GM19328 (cell line): ENCODE measurements around the gene AFTPH.
A peak's percentile ranks its signal among the peaks of the same experiment; 100 is the strongest.

ENCODE experiments used
- ATAC-seq: cut with Tn5 transposase; IDR thresholded peaks from one replicate; pipeline ENCODE4 v1.9.1; 2021; ENCODE audit warnings: mild to moderate bottlenecking, moderate library complexity; ENCODE audit not compliant: unreplicated experiment

Gene AFTPH

DNA sequence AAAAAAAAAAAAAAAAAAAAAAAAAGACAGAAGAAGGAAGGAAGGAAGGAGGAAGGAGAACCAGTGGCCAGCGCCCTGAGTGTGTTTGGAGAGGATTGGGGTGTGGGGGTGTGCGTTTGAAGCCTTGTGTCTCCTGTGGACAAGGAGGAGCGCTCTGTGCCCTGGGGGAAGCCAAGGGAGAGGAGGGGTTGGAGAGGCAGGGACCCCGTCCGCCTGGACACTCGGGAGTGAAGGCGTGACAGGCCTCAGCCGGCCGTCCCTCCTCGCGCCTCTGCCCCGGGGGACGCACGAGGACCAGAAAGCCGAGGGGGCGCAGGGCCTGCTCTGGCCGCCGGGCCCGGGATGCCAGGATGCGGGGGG, 84.7 kb downstream of the AFTPH start:
- ATAC-seq: no peak

DNA sequence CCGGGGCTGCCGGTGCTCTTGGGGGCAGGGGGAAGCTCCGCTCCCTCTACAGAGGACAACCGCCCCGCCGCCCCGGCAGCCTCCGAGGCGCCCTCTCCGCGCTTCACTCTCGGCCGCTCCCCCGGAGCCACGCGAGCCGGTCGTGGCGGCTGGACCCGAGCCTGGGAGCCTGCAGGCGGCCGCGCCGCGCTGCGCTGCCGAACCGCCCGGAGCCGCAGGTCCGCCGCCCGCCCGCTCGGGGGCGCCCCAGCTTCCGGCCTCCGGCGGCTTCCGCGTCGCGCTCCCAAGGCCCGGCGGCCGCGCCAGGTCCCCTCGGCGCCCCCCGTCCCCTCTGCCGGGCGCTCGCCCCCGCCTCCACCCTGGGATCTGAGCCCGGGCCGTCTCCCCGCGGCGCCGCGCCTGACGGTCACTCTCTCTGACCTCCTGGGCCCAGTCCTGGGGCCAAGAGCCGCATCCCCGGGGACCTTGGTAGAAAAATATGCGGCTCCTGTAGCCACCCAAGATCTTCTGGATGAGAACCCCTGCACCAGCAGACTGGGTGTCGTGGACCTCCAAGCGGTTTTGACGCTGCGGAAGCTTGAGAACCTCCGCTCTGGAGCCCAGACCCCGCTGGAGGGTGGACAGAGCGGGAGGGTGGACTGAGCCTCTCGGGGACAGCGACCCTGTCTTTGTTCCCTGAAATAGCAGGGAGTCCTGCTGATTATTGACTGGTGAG, 85.3 kb downstream of the AFTPH start:
- ATAC-seq: peak; percentile 41

DNA sequence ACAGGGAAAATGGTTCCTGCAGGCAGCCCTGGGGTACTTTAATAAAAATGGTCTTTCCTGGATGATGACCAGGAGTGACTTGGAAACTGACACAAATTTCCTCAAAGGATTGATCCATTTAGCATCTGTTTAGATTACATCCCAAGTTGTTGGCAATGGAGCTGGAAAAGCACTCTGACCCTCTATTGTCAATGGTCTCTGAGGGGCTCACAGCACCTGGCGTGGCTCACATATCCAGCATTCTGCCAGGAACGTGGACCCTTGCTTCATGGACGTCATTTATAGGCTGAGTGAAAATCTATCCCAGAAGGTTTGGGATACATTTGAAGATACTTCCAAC, 85.8 kb downstream of the AFTPH start:
- ATAC-seq: no peak

DNA sequence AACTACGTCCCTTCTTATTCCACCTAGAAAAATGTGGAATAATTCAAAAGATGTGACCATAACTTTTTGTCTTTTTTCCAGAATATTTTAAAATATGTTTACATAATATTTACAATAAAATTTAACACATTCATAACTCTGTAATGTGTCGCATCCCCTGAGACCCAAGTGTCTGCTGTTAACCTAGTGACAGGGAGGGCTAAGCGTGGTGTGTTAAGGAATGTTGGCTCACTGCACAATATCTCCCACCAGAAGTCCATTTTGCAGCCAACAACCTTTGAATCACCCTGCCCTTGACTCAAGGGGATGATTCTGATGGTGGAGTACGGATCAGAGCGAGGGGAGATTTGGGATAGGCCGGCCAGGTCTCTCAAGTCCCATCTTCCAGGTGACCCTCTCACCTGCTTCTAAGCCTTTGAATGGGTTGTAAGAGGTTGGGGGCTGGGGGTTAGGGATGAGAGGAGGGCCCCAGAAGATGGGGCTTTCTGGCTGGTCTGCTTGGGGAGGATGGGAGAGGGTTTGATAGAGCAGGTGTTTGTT, 86.3 kb downstream of the AFTPH start:
- ATAC-seq: no peak

GRCh38 chr2:64612575-64613195, 88.6 kb downstream of the AFTPH start:
- no peak for ATAC-seq

DNA sequence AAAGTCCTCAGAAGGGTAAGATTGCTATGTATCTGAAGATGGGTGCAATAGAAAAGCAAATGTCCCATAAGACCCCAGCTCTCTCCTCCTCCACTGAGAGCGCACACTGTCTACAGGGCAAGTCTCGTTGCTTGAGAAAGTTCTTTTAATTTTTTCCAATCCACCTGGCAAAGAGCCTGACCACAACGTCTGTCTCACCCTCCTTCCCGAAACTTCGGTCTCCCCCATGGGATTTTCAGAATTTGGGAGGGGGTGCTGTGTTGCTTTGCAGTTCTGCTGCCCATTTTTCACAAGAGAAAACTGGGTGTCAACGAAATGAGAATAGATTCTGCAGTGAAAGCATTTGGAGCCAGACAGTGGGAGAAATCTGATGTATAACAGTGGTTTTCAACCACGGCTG, 89.1 kb downstream of the AFTPH start:
- ATAC-seq: no peak

DNA sequence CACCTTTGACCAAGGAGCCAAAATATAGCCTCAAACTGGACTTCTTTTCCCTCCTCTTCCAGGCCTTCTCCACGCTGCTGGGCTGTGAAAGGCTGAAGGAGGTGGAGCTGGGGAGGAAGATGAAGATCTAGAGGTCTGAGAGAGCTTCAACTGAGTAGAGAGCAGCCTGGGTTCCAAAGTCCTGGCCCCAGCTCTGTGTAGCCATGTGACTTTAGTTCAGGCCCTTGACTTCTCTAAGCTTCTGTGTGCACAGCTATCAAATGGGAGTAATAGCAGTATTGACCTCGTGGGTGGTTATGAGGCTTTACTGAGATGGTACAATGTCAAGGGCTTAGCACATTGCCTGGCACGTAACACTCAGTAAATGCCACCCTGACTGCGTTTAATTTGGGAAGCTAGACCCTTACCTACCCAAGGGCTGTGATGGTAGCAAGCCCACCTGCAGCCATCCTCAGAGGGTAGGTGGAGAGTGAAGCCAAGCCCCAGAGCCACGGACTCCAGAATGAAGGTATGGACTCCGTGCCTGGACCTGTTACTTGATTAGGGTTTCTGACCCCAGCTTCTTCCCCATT, 91.2 kb downstream of the AFTPH start:
- no peak for ATAC-seq

DNA sequence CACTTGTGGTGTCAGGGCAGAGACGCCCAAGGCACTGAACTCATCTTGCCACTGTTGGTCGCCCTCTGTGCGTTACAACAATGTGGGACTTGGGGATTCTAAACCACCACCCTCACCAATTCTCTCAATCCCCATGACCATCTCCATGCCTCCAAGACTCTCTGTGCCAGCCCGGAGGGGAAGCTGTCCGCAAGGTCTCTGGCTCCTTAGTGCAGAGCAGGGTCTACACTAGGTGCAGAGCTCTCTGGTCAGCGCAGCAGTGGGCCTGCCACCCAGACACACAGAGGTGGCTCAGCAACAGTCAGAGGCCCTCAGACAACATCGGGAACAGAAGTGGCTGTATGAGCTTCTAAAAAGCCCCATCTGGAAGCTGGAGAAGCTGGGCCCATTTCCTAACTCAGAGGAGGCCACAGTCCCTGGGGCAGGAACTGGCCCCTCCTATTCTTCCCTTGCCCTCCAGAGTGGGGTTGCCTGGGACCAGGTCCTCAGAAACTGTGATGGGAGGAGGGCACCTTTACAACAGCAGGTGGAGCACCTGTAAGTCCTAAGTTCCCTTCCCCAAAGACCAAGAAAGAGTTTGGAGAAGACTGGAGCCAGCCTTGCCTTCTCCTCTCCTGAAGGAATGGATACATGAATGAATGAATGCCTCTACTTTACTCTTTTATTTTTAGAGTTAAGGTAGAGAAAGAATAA, 91.9 kb downstream of the AFTPH start:
- ATAC-seq: no peak

DNA sequence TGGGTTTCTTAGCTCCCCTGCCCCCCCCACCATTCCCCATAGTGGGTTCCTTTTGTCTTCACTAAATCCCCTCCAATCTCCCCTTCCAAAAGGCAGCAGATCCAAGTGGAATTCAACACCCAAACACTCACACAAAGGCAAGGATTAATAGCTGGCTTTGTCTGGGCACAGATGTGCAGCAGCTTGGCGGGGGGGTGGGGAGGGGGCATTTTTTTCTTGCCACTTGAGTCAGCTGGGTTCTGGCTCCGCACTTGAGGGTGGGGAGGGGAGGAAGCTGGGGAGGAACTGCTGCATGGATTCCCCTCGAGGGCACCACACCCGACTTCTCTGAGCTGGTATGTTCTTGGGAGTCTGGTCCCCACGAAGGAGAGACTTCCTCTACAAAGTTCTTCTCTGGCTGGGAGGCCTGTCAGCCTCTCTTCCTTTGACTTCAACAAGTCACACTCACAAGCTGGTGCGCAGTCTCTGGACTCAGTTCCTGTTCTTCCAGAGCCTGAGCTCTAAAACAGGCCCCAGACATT, 93.6 kb downstream of the AFTPH start:
- ATAC-seq: no peak

- ATAC-seq: no peak
These were observed 96.5 kb downstream of the AFTPH start for GRCh38 chr2:64620661-64621060.

- no peak for ATAC-seq
These were observed 98.5 kb downstream of the AFTPH start for GRCh38 chr2:64622443-64623241.

DNA sequence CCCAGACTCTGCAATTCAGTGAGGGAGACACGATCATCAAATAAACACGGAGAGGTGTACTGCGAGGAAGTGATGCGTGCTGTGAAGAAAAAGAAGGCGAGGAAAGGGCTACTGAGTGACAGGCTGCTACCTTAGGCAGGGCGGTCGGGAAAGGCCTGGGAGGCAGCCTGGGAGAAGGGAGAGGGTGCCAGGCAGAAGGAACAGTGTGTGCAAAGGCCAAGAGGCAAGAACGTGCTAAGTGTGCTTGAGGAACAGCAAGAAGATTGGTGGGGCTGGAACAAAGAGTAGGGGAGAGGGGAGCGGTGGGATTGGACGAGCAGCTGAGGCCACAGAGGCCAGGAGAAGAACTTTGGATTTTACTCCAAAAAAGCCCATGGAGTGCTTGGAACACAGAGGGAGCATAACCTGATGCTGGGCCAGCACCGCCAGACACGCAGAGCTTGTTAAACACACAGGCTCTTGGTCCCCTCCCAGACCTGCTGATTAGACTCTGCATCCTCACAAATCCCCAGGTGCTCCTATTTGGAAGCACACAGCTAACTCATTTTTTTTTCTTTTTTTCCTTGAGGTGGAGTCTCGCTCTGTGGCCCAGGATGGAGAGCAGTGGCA, 99.2 kb downstream of the AFTPH start:
- no peak for ATAC-seq

DNA sequence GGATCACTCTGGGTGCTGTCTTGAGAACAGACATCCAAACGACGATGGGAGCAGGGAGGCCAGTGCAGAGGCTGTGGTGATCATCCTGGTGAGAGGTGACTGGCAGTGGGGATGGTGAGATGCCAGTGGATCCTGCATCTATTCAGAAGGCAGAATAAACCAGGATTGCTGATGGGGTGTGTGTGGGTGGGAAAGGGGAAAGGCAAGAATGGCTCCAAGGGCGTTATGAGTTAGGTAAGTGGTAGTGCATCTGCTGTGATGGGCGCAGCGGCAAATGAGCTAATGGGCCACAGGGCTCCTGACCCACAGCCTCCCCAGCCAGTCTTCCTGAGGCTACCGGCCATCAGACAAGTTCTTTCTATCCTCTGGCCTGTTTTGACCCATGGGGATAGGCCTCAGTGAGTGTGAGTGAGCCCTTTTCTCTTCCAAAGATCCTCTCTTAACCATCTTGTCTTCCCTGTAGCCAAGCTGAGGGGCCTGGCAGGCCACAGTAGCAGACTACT, 100.0 kb downstream of the AFTPH start:
- no peak for ATAC-seq

GRCh38 chr2:64624862-64625261, 100.7 kb downstream of the AFTPH start:
- no peak for ATAC-seq

GRCh38 chr2:64625299-64626145, 101.4 kb downstream of the AFTPH start:
- no peak for ATAC-seq

DNA sequence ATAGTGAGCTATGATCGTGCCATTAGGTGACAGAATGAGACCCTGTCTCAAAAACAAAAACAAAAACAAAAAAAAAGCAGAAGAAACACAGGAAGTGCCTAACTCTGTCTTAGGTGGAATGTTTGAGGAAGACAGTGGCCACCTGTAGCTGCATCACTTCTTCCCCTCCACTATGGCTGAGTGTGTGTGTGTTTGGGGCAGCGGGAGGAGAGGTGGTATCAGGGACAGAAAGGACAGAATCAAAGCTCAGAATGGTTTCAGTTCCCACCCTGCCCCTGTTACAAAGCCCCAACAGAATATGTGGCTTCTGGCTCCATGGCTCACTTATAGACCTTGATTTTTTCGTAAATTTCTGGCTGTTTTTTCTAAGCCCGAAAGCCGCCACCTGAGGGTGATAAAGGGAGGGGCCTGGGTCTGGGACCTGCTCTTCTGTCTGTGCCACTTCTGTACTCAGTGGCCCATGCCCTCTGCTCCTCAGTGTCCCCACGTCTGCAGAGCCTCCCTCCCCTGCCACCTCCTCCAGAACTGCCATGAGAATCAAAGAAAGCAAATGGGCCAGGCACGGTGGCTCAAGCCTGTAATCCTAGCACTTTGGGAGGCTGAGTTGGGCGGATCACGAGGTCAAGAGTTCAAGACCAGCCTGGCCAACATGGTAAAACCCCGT, 102.2 kb downstream of the AFTPH start:
- ATAC-seq: no peak

DNA sequence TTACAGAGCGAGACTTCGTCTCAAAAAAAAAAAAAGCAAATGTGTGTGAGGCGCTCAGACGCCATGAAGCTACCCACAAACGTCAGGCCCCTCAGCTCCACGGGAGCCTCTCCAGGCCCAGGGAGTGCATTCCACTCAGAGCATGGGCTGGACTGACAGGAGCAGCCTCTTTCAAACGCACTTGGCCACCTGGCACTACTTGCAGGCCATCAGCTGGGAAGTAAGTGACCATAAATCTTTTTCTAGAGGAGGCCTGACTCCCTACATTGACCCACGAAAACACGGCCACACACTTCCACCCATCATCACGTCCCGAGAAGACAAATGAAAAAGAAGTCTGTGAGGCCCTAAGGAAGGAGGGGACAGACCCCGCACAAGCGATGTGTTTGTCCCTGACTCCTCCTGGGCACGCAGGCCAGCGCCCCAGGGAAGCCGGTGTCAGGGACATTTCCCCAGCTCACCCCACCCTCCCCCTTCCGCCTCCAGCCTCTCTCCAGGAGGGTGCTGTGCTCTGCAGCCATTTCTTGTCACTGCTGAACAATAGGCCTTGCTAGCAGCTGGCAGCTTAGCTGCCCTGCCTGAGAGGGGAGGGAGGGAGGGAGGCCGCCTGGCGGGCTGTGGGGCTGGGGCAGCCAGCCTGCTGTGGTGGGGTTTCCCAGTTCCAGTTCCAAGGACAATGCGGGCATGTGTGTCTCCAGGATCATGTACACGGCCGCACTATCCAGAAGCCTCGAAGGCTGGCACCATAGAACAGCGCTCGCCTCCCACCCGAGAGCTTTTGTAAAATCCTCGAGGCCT, 103.0 kb downstream of the AFTPH start:
- ATAC-seq: no peak
